H1 (cell line): Measurements from ENCODE around the gene CDKN2B-AS1.

ENCODE experiments used
- CEBPB ChIP-seq: IDR thresholded peaks from 2 replicates; pipeline ENCODE4 v1.6.1; 2012; ENCODE audit warnings: low read depth, low read length
- EP300 ChIP-seq, 2 experiments: IDR thresholded peaks; 1 replicate in 1 of 2; 2 replicates in 1 of 2; pipeline ENCODE4 v1.6.1; 2011 to 2012; ENCODE audit warnings: low read depth in 2 of 2, low read length in 2 of 2, mild to moderate bottlenecking in 2 of 2, borderline replicate concordance in 1 of 2, inconsistent platforms in 1 of 2, moderate library complexity in 1 of 2
- EZH2 ChIP-seq: fragments of 200-600 bp; sonication (generic); IDR thresholded peaks from 2 replicates; pipeline ENCODE4 v1.7.1; 2012; ENCODE audit warnings: low read depth, mild to moderate bottlenecking, moderate library complexity, low read length, inconsistent platforms; ENCODE audit not compliant: severe bottlenecking
- KDM1A ChIP-seq: fragments of 200-600, 300-600 bp; sonication (generic); IDR thresholded peaks from 2 replicates; pipeline ENCODE4 v1.7.1; 2016; ENCODE audit warnings: mild to moderate bottlenecking, low read length, borderline replicate concordance
- POLR2A ChIP-seq, 2 experiments: IDR thresholded peaks; 1 replicate in 1 of 2; 2 replicates in 1 of 2; pipeline ENCODE4 v1.6.1; 2011; ENCODE audit warnings: low read depth in 2 of 2, low read length in 2 of 2, mild to moderate bottlenecking in 2 of 2; ENCODE audit errors: control extremely low read depth in 1 of 2
- POLR2AphosphoS5 ChIP-seq: IDR thresholded peaks from 2 replicates; pipeline ENCODE4 v1.6.1; 2011; ENCODE audit warnings: low read depth, low read length
- RFX5 ChIP-seq: IDR thresholded peaks from 2 replicates; pipeline ENCODE4 v1.6.1; 2011; ENCODE audit warnings: low read depth, low read length, improper control_type of control experiment, borderline replicate concordance
- SIX5 ChIP-seq: IDR thresholded peaks from 2 replicates; pipeline ENCODE4 v1.6.1; 2011; ENCODE audit warnings: mild to moderate bottlenecking, low read depth, low read length
- SRF ChIP-seq: IDR thresholded peaks from 2 replicates; pipeline ENCODE4 v1.6.1; 2011; ENCODE audit warnings: mild to moderate bottlenecking, low read depth, low read length, moderate library complexity
- TCF12 ChIP-seq: IDR thresholded peaks from 2 replicates; pipeline ENCODE4 v1.6.1; 2011; ENCODE audit warnings: low read depth, mild to moderate bottlenecking, low read length
- YY1 ChIP-seq: IDR thresholded peaks from 2 replicates; pipeline ENCODE4 v1.6.1; 2011; ENCODE audit warnings: low read depth, mild to moderate bottlenecking, low read length
- ZNF274 ChIP-seq: IDR thresholded peaks from 2 replicates; pipeline ENCODE4 v1.7.0; 2012; ENCODE audit warnings: low read length, borderline replicate concordance; ENCODE audit errors: extremely low read depth
- TF ChIP-seq, protein P1 (sequence below), 3 experiments: IDR thresholded peaks; 1 replicate in 2 of 3; 2 replicates in 1 of 3; pipeline versions ENCODE4 v1.5.1 to v1.6.1; 2011; ENCODE audit warnings: low read length in 3 of 3, mild to moderate bottlenecking in 3 of 3, inconsistent platforms in 2 of 3, low read depth in 1 of 3, moderate library complexity in 1 of 3; ENCODE audit not compliant: insufficient read depth in 1 of 3; ENCODE audit errors: control extremely low read depth in 1 of 3

GRCh38 chr9:22064957-22065356, 70.4 kb downstream of the CDKN2B-AS1 start:
- TF ChIP-seq, protein P1, sequence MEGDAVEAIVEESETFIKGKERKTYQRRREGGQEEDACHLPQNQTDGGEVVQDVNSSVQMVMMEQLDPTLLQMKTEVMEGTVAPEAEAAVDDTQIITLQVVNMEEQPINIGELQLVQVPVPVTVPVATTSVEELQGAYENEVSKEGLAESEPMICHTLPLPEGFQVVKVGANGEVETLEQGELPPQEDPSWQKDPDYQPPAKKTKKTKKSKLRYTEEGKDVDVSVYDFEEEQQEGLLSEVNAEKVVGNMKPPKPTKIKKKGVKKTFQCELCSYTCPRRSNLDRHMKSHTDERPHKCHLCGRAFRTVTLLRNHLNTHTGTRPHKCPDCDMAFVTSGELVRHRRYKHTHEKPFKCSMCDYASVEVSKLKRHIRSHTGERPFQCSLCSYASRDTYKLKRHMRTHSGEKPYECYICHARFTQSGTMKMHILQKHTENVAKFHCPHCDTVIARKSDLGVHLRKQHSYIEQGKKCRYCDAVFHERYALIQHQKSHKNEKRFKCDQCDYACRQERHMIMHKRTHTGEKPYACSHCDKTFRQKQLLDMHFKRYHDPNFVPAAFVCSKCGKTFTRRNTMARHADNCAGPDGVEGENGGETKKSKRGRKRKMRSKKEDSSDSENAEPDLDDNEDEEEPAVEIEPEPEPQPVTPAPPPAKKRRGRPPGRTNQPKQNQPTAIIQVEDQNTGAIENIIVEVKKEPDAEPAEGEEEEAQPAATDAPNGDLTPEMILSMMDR (IDR thresholded peaks at IDR 0.05; ENCODE audit: control extremely low read depth in 1 of 3, insufficient read depth in 1 of 3, low read depth in 1 of 3, low read length in 3 of 3) = no peak
- no peak for TF ChIP-seq EP300 (IDR thresholded peaks at IDR 0.05; ENCODE audit: borderline replicate concordance in 1 of 2, low read depth in 2 of 2, low read length in 2 of 2)
- TF ChIP-seq CEBPB = no peak
- no peak for TF ChIP-seq TCF12
- no peak for TF ChIP-seq KDM1A
- no peak for TF ChIP-seq POLR2A (IDR thresholded peaks at IDR 0.05; ENCODE audit: control extremely low read depth in 1 of 2, low read depth in 2 of 2, low read length in 2 of 2)
- TF ChIP-seq ZNF274 = no peak
- TF ChIP-seq POLR2AphosphoS5 = no peak
- TF ChIP-seq SIX5 = no peak
- no peak for TF ChIP-seq SRF
- TF ChIP-seq YY1 = no peak
- TF ChIP-seq RFX5 = no peak
- TF ChIP-seq EZH2 = no peak
